ENCODE results near the gene IL9. TPM values are rescaled to one million over a fixed set of nuclear protein-coding genes. Genes with fewer than 3 reads are reported as not detected.

Gene IL9
- total and polyA plus RNA-seq, 2 of the 13 experiments (the other 11 are each of a cell fraction or from before 2014, with no cell fraction given), result not detected

DNA sequence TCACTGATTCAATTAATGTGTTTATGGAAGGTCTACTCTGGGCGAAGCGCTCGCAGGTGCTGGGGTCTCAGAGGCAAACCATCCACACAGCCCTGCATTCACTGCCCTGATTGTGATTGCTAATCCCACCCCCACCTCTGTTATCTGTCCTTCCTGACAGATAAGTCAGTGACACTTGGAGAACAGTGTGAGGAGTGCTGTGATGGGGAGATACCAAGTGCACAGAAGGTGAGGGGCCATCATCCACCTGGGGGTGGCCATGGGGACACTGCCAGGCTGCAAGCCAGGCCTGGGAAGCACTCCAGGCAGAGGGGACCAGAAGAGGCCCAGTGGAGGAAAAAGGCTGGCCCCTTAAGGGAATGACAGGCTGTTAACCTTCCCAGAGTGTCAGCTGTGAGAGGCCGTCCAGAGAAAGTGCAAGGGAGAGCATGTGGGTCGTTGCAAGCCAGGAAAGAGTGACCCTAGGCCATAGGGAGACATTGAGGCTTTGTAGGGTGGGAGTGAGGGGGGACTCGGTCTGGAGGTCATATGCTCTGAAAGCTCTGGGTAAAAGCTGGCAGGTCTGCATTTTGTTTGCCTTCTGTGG is 18.0 kb downstream of the IL9 start:
- DNase-seq (ENCODE audit: low spot score), result no peak
- Histone ChIP-seq H2AFZ (ENCODE audit: low read length) (no peak overlapping the region), H3K27ac (ENCODE audit: extremely low read length, insufficient read depth, low read length) (no peak overlapping the region), H3K9me3 (ENCODE audit: low read length) (no peaks in the 10 kb centered on the region), H3K4me1 (ENCODE audit: insufficient read depth, low read length) (peaks cover 14% of the 10 kb centered on the region), H3K27me3 (ENCODE audit: control insufficient read depth in 1 of 2, insufficient read depth in 2 of 2, low read length in 2 of 2) (0 out of 5 replicates have a peak, but pooled peaks cover 0 to 2% of the 10 kb centered on the region in 2 experiments), H3K4me3 (replicated peaks in 1 of 3; ENCODE audit: insufficient read depth in 1 of 3, low read depth in 2 of 3, low read length in 3 of 3) (no peak overlapping the region), H3K9ac (ENCODE audit: insufficient read depth, low read depth, low read length) (no peak overlapping the region), H4K20me1 (ENCODE audit: insufficient read depth, low read length) (no peaks in the 10 kb centered on the region), H3K4me2 (ENCODE audit: low read depth, low read length) (peak overlapping the region; percentile 29; the same call in 1 of the 2 replicates), H3K36me3 (replicated peaks in 1 of 2; ENCODE audit: control insufficient read depth in 1 of 2, insufficient read depth in 2 of 2, low read length in 2 of 2) (no peaks in the 10 kb centered on the region), H3K79me2 (ENCODE audit: insufficient read depth, low read length) (no peaks in the 10 kb centered on the region)
- WGBS (ENCODE audit: low lambda C conversion rate), result 46% methylated on average over 6 of the region's 6 CpGs
- peak; percentile 14; the same call in 2 of the 3 replicates for ATAC-seq
- no TSS peak for BruUV-seq (replicated peaks)
- no peak for FAIRE-seq
- no peak for TF ChIP-seq KLF12 (CRISPR knock-in tag; IDR thresholded peaks at IDR 0.05; ENCODE audit: borderline replicate concordance)
- TF ChIP-seq, protein P1, sequence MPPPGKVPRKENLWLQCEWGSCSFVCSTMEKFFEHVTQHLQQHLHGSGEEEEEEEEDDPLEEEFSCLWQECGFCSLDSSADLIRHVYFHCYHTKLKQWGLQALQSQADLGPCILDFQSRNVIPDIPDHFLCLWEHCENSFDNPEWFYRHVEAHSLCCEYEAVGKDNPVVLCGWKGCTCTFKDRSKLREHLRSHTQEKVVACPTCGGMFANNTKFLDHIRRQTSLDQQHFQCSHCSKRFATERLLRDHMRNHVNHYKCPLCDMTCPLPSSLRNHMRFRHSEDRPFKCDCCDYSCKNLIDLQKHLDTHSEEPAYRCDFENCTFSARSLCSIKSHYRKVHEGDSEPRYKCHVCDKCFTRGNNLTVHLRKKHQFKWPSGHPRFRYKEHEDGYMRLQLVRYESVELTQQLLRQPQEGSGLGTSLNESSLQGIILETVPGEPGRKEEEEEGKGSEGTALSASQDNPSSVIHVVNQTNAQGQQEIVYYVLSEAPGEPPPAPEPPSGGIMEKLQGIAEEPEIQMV (CRISPR knock-in tag; IDR thresholded peaks at IDR 0.05; ENCODE audit: low read depth), result no peak
- no peak for TF ChIP-seq MLLT10 (CRISPR knock-in tag; IDR thresholded peaks at IDR 0.05)
- TF ChIP-seq ZFY (CRISPR knock-in tag; IDR thresholded peaks at IDR 0.05), result 0 out of 2 replicates have a peak, but pooled peaks have one; percentile 18
- TF ChIP-seq, protein P2, sequence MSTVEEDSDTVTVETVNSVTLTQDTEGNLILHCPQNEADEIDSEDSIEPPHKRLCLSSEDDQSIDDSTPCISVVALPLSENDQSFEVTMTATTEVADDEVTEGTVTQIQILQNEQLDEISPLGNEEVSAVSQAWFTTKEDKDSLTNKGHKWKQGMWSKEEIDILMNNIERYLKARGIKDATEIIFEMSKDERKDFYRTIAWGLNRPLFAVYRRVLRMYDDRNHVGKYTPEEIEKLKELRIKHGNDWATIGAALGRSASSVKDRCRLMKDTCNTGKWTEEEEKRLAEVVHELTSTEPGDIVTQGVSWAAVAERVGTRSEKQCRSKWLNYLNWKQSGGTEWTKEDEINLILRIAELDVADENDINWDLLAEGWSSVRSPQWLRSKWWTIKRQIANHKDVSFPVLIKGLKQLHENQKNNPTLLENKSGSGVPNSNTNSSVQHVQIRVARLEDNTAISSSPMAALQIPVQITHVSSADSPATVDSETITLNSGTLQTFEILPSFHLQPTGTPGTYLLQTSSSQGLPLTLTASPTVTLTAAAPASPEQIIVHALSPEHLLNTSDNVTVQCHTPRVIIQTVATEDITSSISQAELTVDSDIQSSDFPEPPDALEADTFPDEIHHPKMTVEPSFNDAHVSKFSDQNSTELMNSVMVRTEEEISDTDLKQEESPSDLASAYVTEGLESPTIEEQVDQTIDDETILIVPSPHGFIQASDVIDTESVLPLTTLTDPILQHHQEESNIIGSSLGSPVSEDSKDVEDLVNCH (CRISPR knock-in tag; IDR thresholded peaks at IDR 0.05), result no peak
- no peak for TF ChIP-seq DNMT1 (CRISPR knock-in tag; IDR thresholded peaks at IDR 0.05)
- intact Hi-C loops (cut with micrococcal nuclease; ENCODE audit: unreplicated experiment), result no loop called here
- CTCF ChIA-PET (ENCODE audit: low intra/inter-chr PET ratio, low total read pairs), result no interaction called here
- in situ Hi-C loops (cut with HindIII; ENCODE audit: extremely low pct_ligation_motif_present, low pct_unique_long_range_greater_than_20kb), result no loop called here
- POLR2A ChIA-PET, result no interaction called here
